ENCODE data around the gene BAIAP3.

Gene BAIAP3

DNA sequence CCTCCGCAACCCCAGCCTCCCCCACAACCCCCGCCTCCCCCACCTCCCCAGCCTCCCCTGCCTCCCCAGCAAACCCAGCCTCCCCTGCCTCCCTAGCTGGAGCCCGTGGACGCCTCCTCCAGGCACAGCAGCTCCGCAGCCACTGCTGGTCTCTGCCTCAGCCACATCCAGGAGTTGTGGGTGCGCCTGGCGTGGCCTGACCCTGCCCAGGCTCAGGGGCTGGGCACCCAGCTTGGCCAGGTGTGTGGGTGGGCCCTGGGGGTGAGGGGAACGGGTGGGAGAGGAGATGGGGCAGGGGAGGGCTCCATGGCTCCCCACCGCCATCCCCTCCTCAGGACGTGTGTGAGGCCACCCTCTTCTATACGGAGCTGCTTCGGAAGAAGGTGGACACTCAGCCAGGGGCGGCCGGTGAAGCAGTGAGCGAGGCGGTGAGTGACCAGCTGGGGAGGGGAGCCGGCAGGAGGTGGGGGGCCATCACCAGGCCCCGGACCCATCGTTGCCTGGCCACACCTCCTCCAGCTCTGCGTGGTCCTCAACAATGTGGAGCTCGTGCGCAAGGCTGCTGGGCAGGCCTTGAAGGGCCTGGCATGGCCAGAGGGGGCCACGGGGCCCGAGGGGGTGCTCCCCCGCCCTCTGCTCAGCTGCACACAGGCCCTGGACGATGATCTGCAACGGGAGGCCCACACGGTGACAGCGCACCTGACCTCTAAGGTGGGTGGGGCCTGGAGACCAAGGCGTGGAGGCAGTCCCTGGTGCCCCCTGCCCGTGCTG, 12.4 kb downstream of the BAIAP3 start:
- POLR2A ChIA-PET: interaction anchor here (1.2 kb wide), 1 partner anchor 12 kb away, joined by 4 read pairs; the partner anchor contains the start of gene BAIAP3
- DNase-seq (ENCODE audit: extremely low spot score): no peak
- TF ChIP-seq CTBP1 (IDR thresholded peaks at IDR 0.05; ENCODE audit: borderline replicate concordance): no peak
- TF ChIP-seq, protein P1, sequence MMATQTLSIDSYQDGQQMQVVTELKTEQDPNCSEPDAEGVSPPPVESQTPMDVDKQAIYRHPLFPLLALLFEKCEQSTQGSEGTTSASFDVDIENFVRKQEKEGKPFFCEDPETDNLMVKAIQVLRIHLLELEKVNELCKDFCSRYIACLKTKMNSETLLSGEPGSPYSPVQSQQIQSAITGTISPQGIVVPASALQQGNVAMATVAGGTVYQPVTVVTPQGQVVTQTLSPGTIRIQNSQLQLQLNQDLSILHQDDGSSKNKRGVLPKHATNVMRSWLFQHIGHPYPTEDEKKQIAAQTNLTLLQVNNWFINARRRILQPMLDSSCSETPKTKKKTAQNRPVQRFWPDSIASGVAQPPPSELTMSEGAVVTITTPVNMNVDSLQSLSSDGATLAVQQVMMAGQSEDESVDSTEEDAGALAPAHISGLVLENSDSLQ (IDR thresholded peaks at IDR 0.05): no peak
- no peak for TF ChIP-seq FOXM1 (IDR thresholded peaks at IDR 0.05; ENCODE audit: borderline replicate concordance)
- TF ChIP-seq HDGF (IDR thresholded peaks at IDR 0.05; ENCODE audit: borderline replicate concordance): no peak
- TF ChIP-seq FOXA1 (IDR thresholded peaks at IDR 0.05): no peak
- no peak for TF ChIP-seq LEF1 (IDR thresholded peaks at IDR 0.05; ENCODE audit: borderline replicate concordance)
- no peak for TF ChIP-seq TARDBP (IDR thresholded peaks at IDR 0.05)
- no peak for TF ChIP-seq FOXK2 (IDR thresholded peaks at IDR 0.05)
- CTCF ChIA-PET: no interaction called here

DNA sequence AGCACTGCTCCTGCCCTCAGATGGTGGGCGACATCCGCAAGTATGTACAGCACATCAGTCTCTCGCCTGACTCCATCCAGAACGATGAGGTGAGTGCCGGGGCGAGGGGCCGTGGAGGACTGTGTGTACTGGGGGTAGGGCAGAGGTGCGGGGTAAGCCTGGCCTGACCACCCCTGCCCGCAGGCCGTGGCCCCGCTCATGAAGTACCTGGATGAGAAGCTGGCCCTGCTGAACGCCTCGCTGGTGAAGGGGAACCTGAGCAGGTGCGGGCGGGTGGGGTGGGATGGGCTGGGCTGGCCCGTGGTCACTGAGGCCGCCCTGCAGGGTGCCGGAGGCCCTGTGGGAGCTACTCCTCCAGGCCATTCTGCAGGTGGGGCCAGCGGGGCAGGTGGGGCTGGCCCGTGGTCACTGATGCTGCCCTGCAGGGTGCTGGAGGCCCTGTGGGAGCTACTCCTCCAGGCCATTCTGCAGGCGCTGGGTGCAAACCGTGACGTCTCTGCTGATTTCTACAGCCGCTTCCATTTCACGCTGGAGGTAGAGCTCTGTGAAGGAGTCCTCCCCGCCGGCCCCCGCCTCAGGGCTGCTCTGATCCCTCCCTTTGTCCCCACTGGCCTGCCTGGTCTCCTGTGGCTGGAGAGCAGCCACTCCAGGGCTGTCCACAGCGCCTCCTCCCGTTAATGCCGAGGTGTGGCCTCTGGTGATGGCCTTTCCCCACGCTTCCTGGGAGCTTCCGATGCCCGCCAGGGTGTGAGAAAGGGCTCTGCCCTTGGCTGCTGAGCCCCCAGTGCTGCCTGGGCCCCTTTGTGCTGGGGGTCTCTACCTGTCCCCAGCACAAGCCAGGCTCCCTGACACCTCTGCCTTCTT, 13.2 kb downstream of the BAIAP3 start:
- DNase-seq (ENCODE audit: extremely low spot score): no peak
- ChIA-PET CTCF (interaction anchor here (1.0 kb wide), 1 partner anchor 9 kb away, joined by 3 read pairs; no protein-coding TSS in a partner anchor), POLR2A (interaction anchor here (0.8 to 1.2 kb wide), 2 partner anchors 13 to 41 kb away, joined by 3 to 4 read pairs; partner anchors contain the start of gene BAIAP3)
- TF ChIP-seq ELF4 (IDR thresholded peaks at IDR 0.05): no peak
- TF ChIP-seq FOXM1 (IDR thresholded peaks at IDR 0.05; ENCODE audit: borderline replicate concordance): no peak
- TF ChIP-seq NFRKB (IDR thresholded peaks at IDR 0.05): no peak
- no peak for TF ChIP-seq ARNT (IDR thresholded peaks at IDR 0.05)
- TF ChIP-seq SUZ12 (IDR thresholded peaks at IDR 0.05): no peak
- TF ChIP-seq LEF1 (IDR thresholded peaks at IDR 0.05; ENCODE audit: borderline replicate concordance): no peak

DNA sequence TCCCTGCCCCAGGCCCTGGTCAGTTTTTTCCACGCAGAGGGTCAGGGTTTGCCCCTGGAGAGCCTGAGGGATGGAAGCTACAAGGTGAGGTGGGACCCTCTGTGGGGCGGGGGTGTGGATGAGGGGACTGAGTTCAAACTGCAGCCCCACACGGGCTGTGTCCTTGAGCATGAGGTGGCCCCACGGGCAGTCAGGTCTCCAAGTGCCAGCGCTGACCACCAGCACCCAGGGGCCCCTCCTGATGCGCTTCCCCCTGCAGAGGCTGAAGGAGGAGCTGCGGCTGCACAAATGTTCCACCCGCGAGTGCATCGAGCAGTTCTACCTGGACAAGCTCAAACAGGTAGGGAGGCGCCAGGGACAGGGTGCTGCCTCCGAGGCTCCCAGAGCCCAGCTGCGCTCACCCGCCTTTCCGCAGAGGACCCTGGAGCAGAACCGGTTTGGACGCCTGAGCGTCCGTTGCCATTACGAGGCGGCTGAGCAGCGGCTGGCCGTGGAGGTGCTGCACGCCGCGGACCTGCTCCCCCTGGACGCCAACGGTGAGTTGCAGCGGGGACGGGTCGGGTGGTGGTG, 13.9 kb downstream of the BAIAP3 start:
- ChIA-PET CTCF (interaction anchor here (1.0 kb wide), 1 partner anchor 10 kb away, joined by 3 read pairs; no protein-coding TSS in a partner anchor), POLR2A (interaction anchor here (0.8 to 1.2 kb wide), 2 partner anchors 14 to 42 kb away, joined by 3 to 4 read pairs; partner anchors contain the start of gene BAIAP3)
- no peak for TF ChIP-seq ELF4 (IDR thresholded peaks at IDR 0.05)
- DNase-seq (ENCODE audit: extremely low spot score): no peak

DNA sequence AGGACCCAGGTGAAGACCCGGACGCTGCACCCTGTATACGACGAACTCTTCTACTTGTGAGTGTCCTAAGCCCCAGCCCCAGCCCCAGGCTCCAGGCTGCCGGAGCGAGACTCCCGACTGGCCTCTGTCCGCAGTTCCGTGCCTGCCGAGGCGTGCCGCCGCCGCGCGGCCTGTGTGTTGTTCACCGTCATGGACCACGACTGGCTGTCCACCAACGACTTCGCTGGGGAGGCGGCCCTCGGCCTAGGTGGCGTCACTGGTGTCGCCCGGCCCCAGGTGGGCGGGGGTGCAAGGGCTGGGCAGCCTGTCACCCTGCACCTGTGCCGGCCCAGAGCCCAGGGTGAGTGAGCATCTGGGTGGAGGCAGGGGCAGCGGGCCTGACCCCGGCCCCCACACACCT, 14.5 kb downstream of the BAIAP3 start:
- TF ChIP-seq SUZ12 (IDR thresholded peaks at IDR 0.05): no peak
- TF ChIP-seq, protein P1 (IDR thresholded peaks at IDR 0.05): no peak
- CTCF ChIA-PET: no interaction called here
- DNase-seq (ENCODE audit: extremely low spot score): no peak
- POLR2A ChIA-PET: no interaction called here

DNA sequence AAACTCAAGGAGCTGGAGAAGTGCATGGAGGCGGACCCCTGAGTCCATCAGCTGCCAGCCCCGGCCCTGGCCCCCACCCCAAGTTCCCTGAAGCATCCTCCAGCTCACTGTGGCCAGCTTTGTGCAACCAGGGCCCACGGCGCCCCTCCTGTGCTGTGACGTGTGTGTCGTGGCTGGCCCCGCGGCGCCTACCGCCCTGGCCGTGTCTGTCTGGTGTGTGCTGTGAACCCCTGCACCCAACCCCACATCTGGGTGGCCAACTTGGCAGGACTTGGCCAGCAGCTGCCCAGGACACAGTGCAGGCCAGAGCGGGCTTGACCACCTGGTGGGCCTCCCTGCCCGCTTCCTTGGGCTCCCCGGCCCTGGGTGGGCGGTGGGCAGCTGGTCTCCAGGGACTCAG, 15.0 kb downstream of the BAIAP3 start:
- TF ChIP-seq FOXA1 (IDR thresholded peaks at IDR 0.05): no peak
- no peak for TF ChIP-seq HDGF (IDR thresholded peaks at IDR 0.05; ENCODE audit: borderline replicate concordance)
- no peak for TF ChIP-seq L3MBTL2 (conservative IDR thresholded peaks at IDR 0.05)
- no peak for TF ChIP-seq LEF1 (IDR thresholded peaks at IDR 0.05; ENCODE audit: borderline replicate concordance)
- no peak for TF ChIP-seq ARNT (IDR thresholded peaks at IDR 0.05)
- no peak for TF ChIP-seq FOXK2 (IDR thresholded peaks at IDR 0.05)
- no peak for TF ChIP-seq SUZ12 (IDR thresholded peaks at IDR 0.05)
- no peak for TF ChIP-seq ZNF384 (IDR thresholded peaks at IDR 0.05)
- no peak for TF ChIP-seq FOXM1 (IDR thresholded peaks at IDR 0.05; ENCODE audit: borderline replicate concordance)
- TF ChIP-seq TARDBP (IDR thresholded peaks at IDR 0.05): no peak
- TF ChIP-seq, protein P1 (IDR thresholded peaks at IDR 0.05): no peak
- no peak for TF ChIP-seq NFRKB (IDR thresholded peaks at IDR 0.05)
- no peak for TF ChIP-seq ELF4 (IDR thresholded peaks at IDR 0.05)
- no peak for TF ChIP-seq BHLHE40 (IDR thresholded peaks at IDR 0.05; ENCODE audit: borderline replicate concordance)
- TF ChIP-seq CTBP1 (IDR thresholded peaks at IDR 0.05; ENCODE audit: borderline replicate concordance): no peak
- TF ChIP-seq SP1 (IDR thresholded peaks at IDR 0.05): no peak
- no peak for DNase-seq (ENCODE audit: extremely low spot score)
- POLR2A ChIA-PET: no interaction called here
- CTCF ChIA-PET: no interaction called here

DNA sequence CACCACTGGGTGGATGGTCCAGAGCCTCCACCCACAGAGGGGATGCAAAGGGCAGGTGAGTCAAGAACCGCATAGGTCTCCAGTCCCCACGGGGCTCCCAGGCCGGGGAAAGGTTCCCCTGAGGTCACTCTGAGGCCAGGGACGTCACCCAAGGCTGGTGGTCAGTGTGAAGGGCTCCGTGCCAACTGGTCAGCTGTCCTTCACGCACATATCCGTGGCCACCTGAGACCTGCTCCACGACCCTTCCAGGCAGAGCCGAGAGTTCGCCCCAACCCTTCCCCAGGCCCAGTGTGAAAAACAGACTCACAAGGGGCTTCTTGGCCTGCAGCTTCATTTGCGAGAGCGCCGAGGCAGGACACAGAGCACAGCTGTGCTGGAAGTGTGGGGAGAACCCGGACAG, 15.5 kb downstream of the BAIAP3 start:
- CTCF ChIA-PET: no interaction called here
- DNase-seq (ENCODE audit: extremely low spot score): no peak
- POLR2A ChIA-PET: no interaction called here

More for the DNA sequence above, 15.5 kb downstream of the BAIAP3 start:
- TF ChIP-seq ZNF384 (IDR thresholded peaks at IDR 0.05): no peak
- no peak for TF ChIP-seq CTBP1 (IDR thresholded peaks at IDR 0.05; ENCODE audit: borderline replicate concordance)
- TF ChIP-seq LEF1 (IDR thresholded peaks at IDR 0.05; ENCODE audit: borderline replicate concordance): no peak
- TF ChIP-seq FOXA1 (IDR thresholded peaks at IDR 0.05): no peak
- TF ChIP-seq NFRKB (IDR thresholded peaks at IDR 0.05): no peak
- TF ChIP-seq ARNT (IDR thresholded peaks at IDR 0.05): no peak
- no peak for TF ChIP-seq BHLHE40 (IDR thresholded peaks at IDR 0.05; ENCODE audit: borderline replicate concordance)
- TF ChIP-seq FOXK2 (IDR thresholded peaks at IDR 0.05): no peak
- TF ChIP-seq, protein P1 (IDR thresholded peaks at IDR 0.05): no peak
- no peak for TF ChIP-seq ELF4 (IDR thresholded peaks at IDR 0.05)

Measured in HEK293T (cell line).